HEK293 (cell line): ENCODE results near the gene GNAQ.

Experiments
- CTCF ChIA-PET: fragments of 350-600 bp; formaldehyde crosslinking; extraction: SDS; loops from one replicate; lab custom pipeline; 2021; ENCODE audit warnings: antibody characterized with exemption; lab: Yijun Ruan, JAX
- POLR2A ChIA-PET: fragments of 300-600 bp; formaldehyde crosslinking; extraction: SDS; loops from one replicate; lab custom pipeline; 2020; ENCODE audit warnings: antibody characterized with exemption, inconsistent platforms; lab: Yijun Ruan, JAX
- H3K27ac ChIP-seq: fragments of 200-500 bp; sonication (Bioruptor generic); 2 replicates; pipeline ENCODE4 v1.5.1; 2014; ENCODE audit warnings: low read depth, low read length, control low read depth, inconsistent platforms; ENCODE audit errors: extremely low read depth
- H3K36me3 ChIP-seq, 2 experiments: fragments of 200-500 bp in 1 of 2; sonication (Bioruptor generic) in 1 of 2; 1 replicate in 1 of 2; 2 replicates in 1 of 2; pipeline ENCODE4 v1.5.1; 2014 to 2017; ENCODE audit warnings: inconsistent platforms in 2 of 2, low read length in 2 of 2; ENCODE audit not compliant: control insufficient read depth in 2 of 2, insufficient read depth in 1 of 2
- H3K4me1 ChIP-seq: fragments of 200-500 bp; sonication (Bioruptor generic); 2 replicates; pipeline ENCODE4 v1.5.1; 2014; ENCODE audit warnings: mild to moderate bottlenecking, low read length, inconsistent platforms; ENCODE audit not compliant: control insufficient read depth, insufficient read depth
- H3K4me3 ChIP-seq: 2 replicates; pipeline ENCODE4 v1.5.1; 2011; ENCODE audit warnings: low read depth, mild to moderate bottlenecking, control low read depth, low read length, moderate library complexity
- H3K9me3 ChIP-seq: fragments of 200-500 bp; sonication (Bioruptor generic); 2 replicates; pipeline ENCODE4 v1.5.1; 2014; ENCODE audit warnings: low read depth, low read length, inconsistent platforms; ENCODE audit not compliant: control insufficient read depth, insufficient read depth
- ATF2 ChIP-seq: fragments of 450-650 bp; formaldehyde crosslinking; IDR thresholded peaks from 2 replicates; pipeline ENCODE4 v1.5.1; 2016; ENCODE audit warnings: missing biosample characterization, missing genetic modification characterization, low read depth
- HOXA7 ChIP-seq: sonication (generic); formaldehyde crosslinking; IDR thresholded peaks from 2 replicates; pipeline ENCODE4 v1.8.1; 2022; ENCODE audit warnings: missing genetic modification reagents, borderline replicate concordance
- HOXC10 ChIP-seq: sonication (generic); formaldehyde crosslinking; IDR thresholded peaks from 2 replicates; pipeline ENCODE4 v1.8.1; 2023; ENCODE audit warnings: mild to moderate bottlenecking, missing genetic modification reagents
- INSM2 ChIP-seq: fragments of 450-650 bp; formaldehyde crosslinking; IDR thresholded peaks from 2 replicates; pipeline ENCODE4 v1.5.1; 2016; ENCODE audit warnings: missing biosample characterization, missing genetic modification characterization
- MYNN ChIP-seq: fragments of 450-650 bp; formaldehyde crosslinking; IDR thresholded peaks from 2 replicates; pipeline ENCODE4 v1.5.1; 2016; ENCODE audit warnings: missing biosample characterization, missing genetic modification characterization, borderline replicate concordance
- PBX3 ChIP-seq: sonication (generic); formaldehyde crosslinking; IDR thresholded peaks from 2 replicates; pipeline ENCODE4 v1.8.1; 2022; ENCODE audit warnings: mild to moderate bottlenecking, moderate library complexity, missing genetic modification reagents
- ZBTB44 ChIP-seq: fragments of 450-650 bp; IDR thresholded peaks from 2 replicates; pipeline ENCODE4 v1.5.1; 2018; ENCODE audit warnings: missing biosample characterization, mild to moderate bottlenecking, missing genetic modification characterization
- ZFP41 ChIP-seq: fragments of 450-650 bp; formaldehyde crosslinking; IDR thresholded peaks from 2 replicates; pipeline ENCODE4 v1.5.1; 2016; ENCODE audit warnings: missing biosample characterization, missing genetic modification characterization, borderline replicate concordance
- ZNF148 ChIP-seq: fragments of 450-650 bp; formaldehyde crosslinking; IDR thresholded peaks from 2 replicates; pipeline ENCODE4 v1.5.0; 2017; ENCODE audit warnings: missing biosample characterization, missing genetic modification characterization, borderline replicate concordance
- ZNF184 ChIP-seq: fragments of 450-650 bp; IDR thresholded peaks from 2 replicates; pipeline ENCODE4 v1.5.1; 2018; ENCODE audit warnings: missing biosample characterization, mild to moderate bottlenecking, missing genetic modification characterization
- ZNF354C ChIP-seq: fragments of 450-650 bp; formaldehyde crosslinking; IDR thresholded peaks from 2 replicates; pipeline ENCODE4 v1.5.1; 2016; ENCODE audit warnings: missing biosample characterization, missing genetic modification characterization, low read depth, borderline replicate concordance
- ZNF394 ChIP-seq: fragments of 450-650 bp; formaldehyde crosslinking; IDR thresholded peaks from 2 replicates; pipeline ENCODE4 v1.5.1; 2016; ENCODE audit warnings: missing biosample characterization, missing genetic modification characterization, mild to moderate bottlenecking, moderate library complexity, borderline replicate concordance
- ZNF426 ChIP-seq: fragments of 450-650 bp; formaldehyde crosslinking; IDR thresholded peaks from 2 replicates; pipeline ENCODE4 v1.5.1; 2017; ENCODE audit warnings: missing biosample characterization, missing genetic modification characterization, mild to moderate bottlenecking, inconsistent platforms, moderate library complexity
- ZNF473 ChIP-seq: fragments of 450-650 bp; formaldehyde crosslinking; IDR thresholded peaks from 2 replicates; pipeline ENCODE4 v1.5.1; 2017; ENCODE audit warnings: missing biosample characterization, missing genetic modification characterization
- ZNF48 ChIP-seq: fragments of 450-650 bp; formaldehyde crosslinking; IDR thresholded peaks from 2 replicates; pipeline ENCODE4 v1.5.1; 2016; ENCODE audit warnings: missing biosample characterization, missing genetic modification characterization
- ZNF600 ChIP-seq: fragments of 450-650 bp; formaldehyde crosslinking; IDR thresholded peaks from 2 replicates; pipeline ENCODE4 v1.5.1; 2016; ENCODE audit warnings: missing biosample characterization, missing genetic modification characterization
- ZNF658 ChIP-seq: fragments of 450-650 bp; formaldehyde crosslinking; IDR thresholded peaks from 2 replicates; pipeline ENCODE4; 2016; ENCODE audit warnings: missing biosample characterization, missing genetic modification characterization
- ZNF692 ChIP-seq: fragments of 450-650 bp; formaldehyde crosslinking; IDR thresholded peaks from 2 replicates; pipeline ENCODE4 v1.5.1; 2016; ENCODE audit warnings: missing biosample characterization, missing genetic modification characterization
- ZSCAN4 ChIP-seq: fragments of 450-650 bp; formaldehyde crosslinking; IDR thresholded peaks from 2 replicates; pipeline ENCODE4 v1.5.1; 2017; ENCODE audit warnings: missing biosample characterization, missing genetic modification characterization
- ZSCAN5A ChIP-seq: fragments of 450-650 bp; formaldehyde crosslinking; IDR thresholded peaks from 2 replicates; pipeline ENCODE4 v1.5.1; 2016; ENCODE audit warnings: missing biosample characterization, missing genetic modification characterization

GNAQ gene

GRCh38 chr9:77908293-77908692 is 123.3 kb downstream of the GNAQ start:
- Histone ChIP-seq H3K27ac (no peak overlapping the region), H3K36me3 (no peaks in the 10 kb centered on the region), H3K4me1 (no peaks in the 10 kb centered on the region; the same call in 1 of the 2 replicates), H3K9me3 (no peaks in the 10 kb centered on the region), H3K4me3 (no peak overlapping the region)
- TF ChIP-seq HOXC10 (CRISPR knock-in tag), result no peak
- no peak for TF ChIP-seq PBX3 (CRISPR knock-in tag)
- no peak for TF ChIP-seq ATF2 (tag by site-specific recombination)
- TF ChIP-seq ZNF354C (tag by site-specific recombination), result no peak
- no peak for TF ChIP-seq ZBTB44 (tag by site-specific recombination)
- no peak for TF ChIP-seq INSM2
- no peak for TF ChIP-seq ZNF148
- TF ChIP-seq ZSCAN4 (tag by site-specific recombination), result no peak
- TF ChIP-seq ZNF473 (tag by site-specific recombination), result no peak
- no peak for TF ChIP-seq ZNF658 (tag by site-specific recombination)
- no peak for TF ChIP-seq ZFP41 (tag by site-specific recombination)
- TF ChIP-seq HOXA7 (CRISPR knock-in tag), result no peak
- no peak for TF ChIP-seq ZNF600
- no peak for TF ChIP-seq ZNF48 (tag by site-specific recombination)
- no peak for TF ChIP-seq ZNF394
- TF ChIP-seq ZNF426, result no peak
- no peak for TF ChIP-seq ZSCAN5A (tag by site-specific recombination)
- TF ChIP-seq MYNN (tag by site-specific recombination), result no peak
- TF ChIP-seq ZNF692, result no peak
- TF ChIP-seq ZNF184 (tag by site-specific recombination), result no peak
- POLR2A ChIA-PET, result no interaction called here
- CTCF ChIA-PET, result interaction anchor here (0.8 to 2.7 kb wide), 3 partner anchors 12 to 259 kb away, joined by 4 to 12 read pairs (median 8); no protein-coding TSS in a partner anchor
